Left lung (tissue), 10 donors: ENCODE results near the gene KRT15. TPM values are rescaled to one million over a fixed set of nuclear protein-coding genes. Genes with fewer than 3 reads are reported as not detected.
A peak's percentile ranks its signal among the peaks of the same experiment; 100 is the strongest.

ENCODE experiments used
- ATAC-seq: fragments of 200-7000 bp; cut with Tn5 transposase; one replicate; pipeline ENCODE4 v1.9.1; 2020; ENCODE audit warnings: moderate library complexity
- DNase-seq, 4 donors: peaks; one replicate each; pipeline ENCODE4 v3.0.0-alpha.2; 2013 to 2020
- H3K27ac ChIP-seq, 2 donors: fragments of 200-600 bp; sonication (generic) in 1 of 2; one replicate each; pipeline versions ENCODE4 v1.5.0 to v1.8.0; 2020 to 2021
- H3K27me3 ChIP-seq, 2 donors: fragments of 200-600 bp; sonication (generic) in 1 of 2; one replicate each; pipeline versions ENCODE4 v1.5.0 to v1.8.0; 2020 to 2021
- H3K36me3 ChIP-seq, 2 donors: fragments of 200-600 bp; sonication (generic) in 1 of 2; one replicate each; pipeline versions ENCODE4 v1.5.0 to v1.8.0; 2020 to 2021
- H3K4me1 ChIP-seq, 2 donors: fragments of 200-600 bp; one replicate each; pipeline ENCODE4 v1.8.0; 2021
- H3K4me3 ChIP-seq, 2 donors: fragments of 200-600 bp; sonication (generic) in 1 of 2; one replicate each; pipeline versions ENCODE4 v1.5.0 to v1.8.0; 2020 to 2021; ENCODE audit warnings: mild to moderate bottlenecking in 1 of 2
- H3K9me3 ChIP-seq, 2 donors: fragments of 200-600 bp; sonication (generic) in 1 of 2; one replicate each; pipeline versions ENCODE4 v1.5.0 to v1.8.0; 2020 to 2021
- intact Hi-C, 2 donors: fragments of 100-400 bp; cut with DNase I; formaldehyde crosslinking; loops; one replicate each; pipeline versions ENCODE4 v1.11.2 to v1.14.2; 2022
- microRNA-seq, 2 donors: library from miRNA; unstranded; fragments of <30 nt; microRNA quantifications; one replicate each; pipeline ENCODE4, GENCODE V29; 2019
- polyA plus RNA-seq, 6 donors: library from polyadenylated mRNA; unstranded; fragments of 120-200 nt; gene quantifications; one replicate each; pipeline ENCODE4 v1.2.1, GENCODE V29; 2013; ENCODE audit not compliant: insufficient read length in 6 of 6
- total RNA-seq, 2 donors: library from RNA; stranded (reverse); fragmentation: NEBNext Ultra II Directional; extraction: Animal tissue kit (Norgen Biotek cat#: 25700); gene quantifications; one replicate each; pipeline ENCODE4 v1.2.1, GENCODE V29; 2021
- TF ChIP-seq, protein P1 (sequence below), 2 donors: fragments of 200-600 bp; sonication (generic) in 1 of 2; IDR thresholded peaks; one replicate each; pipeline versions ENCODE4 v1.5.0 to v1.8.0; 2021; ENCODE audit warnings: antibody characterized with exemption in 2 of 2
- donor health status: DM: no; HTN: yes; CAD: no.
- donor health status: DM: no; HTN: no; CAD: no.

Gene KRT15
- total and polyA plus RNA-seq, 8 donors: 1.3 to 27.8 (median 2.3) TPM

GRCh38 chr17:41466988-41467387 lies 51.7 kb downstream of the KRT15 start, which contains the start of gene KRT32:
Gene KRT32 (minus strand): TSS chr17:41467386. CDS start chr17:41467325, 61 bp downstream.
- intact Hi-C loops: no loop called here
- Histone ChIP-seq H3K4me3 (no peak within 1 kb of the TSS), H3K9me3 (no peaks in the 10 kb centered on the region), H3K4me1 (peaks cover 0 to 5% of the 10 kb centered on the region in 2 donors), H3K27me3 (no peaks in the 10 kb centered on the region), H3K27ac (no peak within 1 kb of the TSS), H3K36me3 (no peaks in the 10 kb centered on the region)
- no peak for DNase-seq
- TF ChIP-seq, protein P1, sequence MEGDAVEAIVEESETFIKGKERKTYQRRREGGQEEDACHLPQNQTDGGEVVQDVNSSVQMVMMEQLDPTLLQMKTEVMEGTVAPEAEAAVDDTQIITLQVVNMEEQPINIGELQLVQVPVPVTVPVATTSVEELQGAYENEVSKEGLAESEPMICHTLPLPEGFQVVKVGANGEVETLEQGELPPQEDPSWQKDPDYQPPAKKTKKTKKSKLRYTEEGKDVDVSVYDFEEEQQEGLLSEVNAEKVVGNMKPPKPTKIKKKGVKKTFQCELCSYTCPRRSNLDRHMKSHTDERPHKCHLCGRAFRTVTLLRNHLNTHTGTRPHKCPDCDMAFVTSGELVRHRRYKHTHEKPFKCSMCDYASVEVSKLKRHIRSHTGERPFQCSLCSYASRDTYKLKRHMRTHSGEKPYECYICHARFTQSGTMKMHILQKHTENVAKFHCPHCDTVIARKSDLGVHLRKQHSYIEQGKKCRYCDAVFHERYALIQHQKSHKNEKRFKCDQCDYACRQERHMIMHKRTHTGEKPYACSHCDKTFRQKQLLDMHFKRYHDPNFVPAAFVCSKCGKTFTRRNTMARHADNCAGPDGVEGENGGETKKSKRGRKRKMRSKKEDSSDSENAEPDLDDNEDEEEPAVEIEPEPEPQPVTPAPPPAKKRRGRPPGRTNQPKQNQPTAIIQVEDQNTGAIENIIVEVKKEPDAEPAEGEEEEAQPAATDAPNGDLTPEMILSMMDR (IDR thresholded peaks at IDR 0.05): no peak
- ATAC-seq: no peak

- Histone ChIP-seq H3K9me3 (no peaks in the 10 kb centered on the region), H3K4me3 (no peak overlapping the region), H3K4me1 (peaks cover 0 to 5% of the 10 kb centered on the region in 2 donors), H3K36me3 (no peaks in the 10 kb centered on the region), H3K27me3 (no peaks in the 10 kb centered on the region), H3K27ac (no peak overlapping the region)
- ATAC-seq (peak; percentile 94), DNase-seq (peak in 3 of 4 donors; percentile 8 to 72 (median 51))
- TF ChIP-seq, protein P1 (IDR thresholded peaks at IDR 0.05): no peak
- intact Hi-C loops: no loop called here
Observed at GRCh38 chr17:41464682-41465081, 54.0 kb downstream of the KRT15 start.

GRCh38 chr17:41464173-41464572 lies 54.5 kb downstream of the KRT15 start:
- Histone ChIP-seq H3K4me1 (peaks cover 0 to 5% of the 10 kb centered on the region in 2 donors), H3K36me3 (no peaks in the 10 kb centered on the region), H3K27me3 (no peaks in the 10 kb centered on the region), H3K27ac (no peak overlapping the region), H3K9me3 (no peaks in the 10 kb centered on the region), H3K4me3 (no peak overlapping the region)
- no peak for DNase-seq
- intact Hi-C loops: no loop called here
- TF ChIP-seq, protein P1 (IDR thresholded peaks at IDR 0.05): no peak
- no peak for ATAC-seq

- Histone ChIP-seq H3K4me3 (no peak overlapping the region), H3K36me3 (no peaks in the 10 kb centered on the region), H3K27me3 (no peaks in the 10 kb centered on the region), H3K4me1 (peaks cover 0 to 5% of the 10 kb centered on the region in 2 donors), H3K9me3 (no peaks in the 10 kb centered on the region), H3K27ac (no peak overlapping the region)
- DNase-seq (no peak), ATAC-seq (no peak)
- intact Hi-C loops: no loop called here
- TF ChIP-seq, protein P1 (IDR thresholded peaks at IDR 0.05): no peak
Observed at GRCh38 chr17:41463746-41464145, 54.9 kb downstream of the KRT15 start.

Small RNA genes within 50 kb of the gene (microRNA-seq; reads per million reads assigned to microRNA genes)
- 0.67 to 0.82 reads per million in 2 donors for gene MIR6510

Other genes with a start within 250 kb of the KRT15 start
- gene KRTAP9-7, start 243.2 kb downstream of the KRT15 start, total RNA-seq: not detected
- gene KRTAP9-7, start 243.2 kb downstream of the KRT15 start, polyA plus RNA-seq: not detected
- not detected for gene KRTAP29-1, start 216.0 kb downstream of the KRT15 start, total RNA-seq
- not detected for gene KRTAP29-1, start 216.0 kb downstream of the KRT15 start, polyA plus RNA-seq
- not detected for gene KRTAP16-1, start 209.6 kb downstream of the KRT15 start, total RNA-seq
- gene KRTAP16-1, start 209.6 kb downstream of the KRT15 start, polyA plus RNA-seq: not detected
- gene KRTAP17-1, start 203.2 kb downstream of the KRT15 start, total RNA-seq: not detected
- gene KRTAP17-1, start 203.2 kb downstream of the KRT15 start, polyA plus RNA-seq: not detected
- gene KRT33A, start 168.1 kb downstream of the KRT15 start, total RNA-seq: not detected
- gene KRT33A, start 168.1 kb downstream of the KRT15 start, polyA plus RNA-seq: not detected
- not detected for gene KRT33B, start 149.1 kb downstream of the KRT15 start, total RNA-seq
- gene KRT33B, start 149.1 kb downstream of the KRT15 start, polyA plus RNA-seq: not detected
- not detected for gene KRT34, start 136.6 kb downstream of the KRT15 start, total RNA-seq
- not detected for gene KRT34, start 136.6 kb downstream of the KRT15 start, polyA plus RNA-seq
- not detected for gene KRT31, start 121.3 kb downstream of the KRT15 start, total RNA-seq
- not detected for gene KRT31, start 121.3 kb downstream of the KRT15 start, polyA plus RNA-seq
- not detected for gene KRT37, start 94.3 kb downstream of the KRT15 start, total RNA-seq
- not detected for gene KRT37, start 94.3 kb downstream of the KRT15 start, polyA plus RNA-seq
- not detected for gene KRT38, start 77.9 kb downstream of the KRT15 start, total RNA-seq
- not detected for gene KRT38, start 77.9 kb downstream of the KRT15 start, polyA plus RNA-seq
- not detected for gene KRT32, start 51.5 kb downstream of the KRT15 start, total RNA-seq
- gene KRT32, start 51.5 kb downstream of the KRT15 start, polyA plus RNA-seq: not detected
- gene KRT35, start 37.7 kb downstream of the KRT15 start, total RNA-seq: not detected
- gene KRT35, start 37.7 kb downstream of the KRT15 start, polyA plus RNA-seq: not detected
- gene KRT36, start 29.0 kb downstream of the KRT15 start, total RNA-seq: not detected
- not detected for gene KRT36, start 29.0 kb downstream of the KRT15 start, polyA plus RNA-seq
- 10 to 100 TPM; 10.8 to 29.1 TPM for gene KRT13, start 13.3 kb downstream of the KRT15 start, total RNA-seq
- under 1 TPM in 4 of 6 donors, not detected in 2; 0.17 to 0.49 (median 0.34) TPM for gene KRT13, start 13.3 kb downstream of the KRT15 start, polyA plus RNA-seq
- gene KRT19, start 9.4 kb upstream of the KRT15 start, total RNA-seq: 1,000 to 10,000 TPM in 1 of 2 donors, 100 to 1,000 TPM in 1; 692 to 1,142 TPM
- gene KRT19, start 9.4 kb upstream of the KRT15 start, polyA plus RNA-seq: 100 to 1,000 TPM; 125 to 171 (median 133) TPM
- not detected for gene KRT9, start 53.2 kb upstream of the KRT15 start, total RNA-seq
- not detected for gene KRT9, start 53.2 kb upstream of the KRT15 start, polyA plus RNA-seq
- gene KRT14, start 68.0 kb upstream of the KRT15 start, total RNA-seq: 1 to 10 TPM in 1 of 2 donors, not detected in 1; 1.5 TPM
- 1 to 10 TPM in 4 of 6 donors, under 1 TPM in 2; 0.35 to 2.0 (median 1.2) TPM for gene KRT14, start 68.0 kb upstream of the KRT15 start, polyA plus RNA-seq
- gene KRT16, start 93.9 kb upstream of the KRT15 start, total RNA-seq: 1 to 10 TPM in 1 of 2 donors, under 1 TPM in 1; 0.65 to 1.0 TPM
- not detected for gene KRT16, start 93.9 kb upstream of the KRT15 start, polyA plus RNA-seq
- 10 to 100 TPM; 14.2 to 85.6 TPM for gene KRT17, start 105.7 kb upstream of the KRT15 start, total RNA-seq
- 10 to 100 TPM in 1 of 6 donors, 1 to 10 TPM in 5; 4.1 to 28.1 (median 5.0) TPM for gene KRT17, start 105.7 kb upstream of the KRT15 start, polyA plus RNA-seq
- gene EIF1, start 170.0 kb upstream of the KRT15 start, total RNA-seq: 100 to 1,000 TPM; 728 to 773 TPM
- gene EIF1, start 170.0 kb upstream of the KRT15 start, polyA plus RNA-seq: 100 to 1,000 TPM; 697 to 782 (median 720) TPM
- gene GAST, start 193.4 kb upstream of the KRT15 start, total RNA-seq: not detected
- not detected for gene GAST, start 193.4 kb upstream of the KRT15 start, polyA plus RNA-seq
- under 1 TPM; 0.16 to 0.32 TPM for gene HAP1, start 215.8 kb upstream of the KRT15 start, total RNA-seq
- gene HAP1, start 215.8 kb upstream of the KRT15 start, polyA plus RNA-seq: under 1 TPM; 0.40 to 0.90 (median 0.71) TPM